Stimulated activated CD4-positive, alpha-beta T cell treated with anti-CD3 and anti-CD28 coated beads, TNF-alpha, amount 100 ng/mL, for 48 hours (primary cell): ENCODE data around the gene ASB10.

Experiments used
- DNase-seq, 3 donors: peaks; one replicate each; pipeline ENCODE4 v3.0.0-alpha.2; 2020; ENCODE audit warnings: low read depth in 3 of 3

ASB10 gene

GRCh38 chr7:151166629-151167196 lies 20.3 kb downstream of the ASB10 start:
- no peak for DNase-seq

GRCh38 chr7:151161757-151162156 lies 25.3 kb downstream of the ASB10 start:
- DNase-seq = no peak

- DNase-seq = no peak
These were observed 29.3 kb downstream of the ASB10 start for GRCh38 chr7:151157645-151158329.

GRCh38 chr7:151152643-151153513 lies 34.2 kb downstream of the ASB10 start:
- no peak for DNase-seq

GRCh38 chr7:151150388-151150787 lies 36.7 kb downstream of the ASB10 start:
- DNase-seq = no peak

GRCh38 chr7:151148319-151149259 lies 38.5 kb downstream of the ASB10 start:
- DNase-seq = no peak

GRCh38 chr7:151146761-151147160 lies 40.3 kb downstream of the ASB10 start:
- no peak for DNase-seq

- no peak for DNase-seq
These were observed 42.7 kb downstream of the ASB10 start for GRCh38 chr7:151144387-151144786.

GRCh38 chr7:151143261-151144015 lies 43.6 kb downstream of the ASB10 start:
- no peak for DNase-seq

GRCh38 chr7:151142686-151143040 lies 44.4 kb downstream of the ASB10 start:
- DNase-seq = no peak

GRCh38 chr7:151141855-151142685 lies 45.0 kb downstream of the ASB10 start:
- DNase-seq = no peak

- DNase-seq = no peak
These were observed 45.7 kb downstream of the ASB10 start for GRCh38 chr7:151141311-151141854.

- DNase-seq = no peak
These were observed 46.2 kb downstream of the ASB10 start for GRCh38 chr7:151140826-151141225.

- no peak for DNase-seq
These were observed 47.3 kb downstream of the ASB10 start for GRCh38 chr7:151139791-151140190.

- no peak for DNase-seq
These were observed 47.8 kb downstream of the ASB10 start for GRCh38 chr7:151139071-151139790.

GRCh38 chr7:151138153-151138851 lies 48.7 kb downstream of the ASB10 start:
- DNase-seq = no peak

GRCh38 chr7:151137791-151138152 lies 49.3 kb downstream of the ASB10 start:
- no peak for DNase-seq

- DNase-seq = no peak
These were observed 49.9 kb downstream of the ASB10 start for GRCh38 chr7:151137076-151137675.
